NT2/D1 (cell line): Measurements from ENCODE around the gene ZNF12.

Experiments used
- SUZ12 ChIP-seq: IDR thresholded peaks from 2 replicates; pipeline ENCODE4 v1.6.1; 2011; ENCODE audit not compliant: insufficient read length, insufficient read depth; ENCODE audit errors: extremely low read depth
- YY1 ChIP-seq: IDR thresholded peaks from 2 replicates; pipeline ENCODE4 v1.6.1; 2011; ENCODE audit not compliant: insufficient read length, insufficient read depth
- ZNF274 ChIP-seq: IDR thresholded peaks from 2 replicates; pipeline ENCODE4 v1.6.1; 2011; ENCODE audit warnings: mild to moderate bottlenecking, low read depth, low read length

DNA sequence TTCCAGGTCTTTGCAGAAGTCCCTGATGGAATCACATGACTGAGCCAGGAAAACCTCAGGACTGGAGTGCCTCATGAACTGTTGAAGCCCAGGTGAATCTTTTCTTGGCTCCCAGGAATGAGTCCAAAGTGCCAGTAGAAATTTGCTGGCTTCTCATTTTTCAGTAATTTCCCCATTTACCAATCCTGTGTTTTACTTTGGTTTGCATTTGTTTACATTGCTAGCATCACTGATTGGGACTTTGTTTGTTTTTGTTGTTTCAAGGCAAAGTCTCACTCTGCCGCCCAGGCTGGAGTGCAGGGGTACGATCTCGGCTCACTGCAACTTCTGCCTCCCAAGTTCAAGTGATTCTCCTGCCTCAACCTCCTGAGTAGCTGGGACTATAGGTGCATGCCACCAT, 1.6 kb upstream of the ZNF12 start:
- TF ChIP-seq YY1 (no peak), ZNF274 (no peak), SUZ12 (no peak)
